ENCODE data around the gene PAQR9. TPM values are rescaled to one million over a fixed set of nuclear protein-coding genes. Genes with fewer than 3 reads are reported as not detected.

The PAQR9 gene
- total RNA-seq, 4 donors from 2014 or later: not detected

GRCh38 chr3:142930463-142930862 is 33.0 kb downstream of the PAQR9 start:
- TF ChIP-seq CTCF (IDR thresholded peaks at IDR 0.05; ENCODE audit: low read depth): no peak

DNA sequence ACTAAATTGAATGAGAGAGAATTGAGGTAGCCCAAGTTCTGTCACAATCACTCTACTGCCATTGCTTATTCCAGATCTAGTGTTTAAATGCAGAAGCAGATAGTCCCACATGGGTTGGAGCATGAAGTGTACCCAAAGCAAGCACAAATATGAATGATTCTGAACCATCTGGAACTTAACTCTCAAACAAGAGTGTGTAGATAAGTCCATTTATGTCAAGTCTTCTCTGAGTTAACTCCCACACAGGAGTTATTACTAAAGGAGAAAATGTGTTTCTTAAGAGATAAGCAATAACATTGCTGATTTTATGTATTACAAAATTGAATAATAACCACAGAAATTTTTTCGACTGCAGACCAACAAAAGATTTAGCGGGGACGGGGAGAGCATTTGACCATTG is 33.6 kb downstream of the PAQR9 start:
- TF ChIP-seq CTCF (IDR thresholded peaks at IDR 0.05; ENCODE audit: low read depth): no peak

DNA sequence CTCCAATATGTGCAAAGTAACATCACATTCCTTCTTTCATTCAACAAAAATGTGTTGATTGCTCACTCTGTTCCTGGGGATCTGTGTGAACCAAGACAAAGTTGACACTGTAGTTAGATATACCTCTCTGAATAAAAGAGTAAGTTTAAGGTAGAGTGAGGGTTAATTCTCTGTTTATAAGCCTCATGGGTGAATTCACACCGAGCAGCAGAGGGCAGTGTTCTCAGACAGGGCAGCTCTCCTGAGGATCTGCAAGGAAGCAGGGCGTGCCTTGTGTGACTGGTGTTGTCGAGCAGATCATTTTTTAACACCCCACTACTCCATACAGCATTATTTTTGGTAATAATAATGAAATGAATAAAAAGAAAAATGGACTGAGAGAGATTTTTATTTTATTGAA is 34.4 kb downstream of the PAQR9 start:
- no peak for TF ChIP-seq CTCF (IDR thresholded peaks at IDR 0.05; ENCODE audit: low read depth)

GRCh38 chr3:142926368-142926944 is 37.0 kb downstream of the PAQR9 start:
- TF ChIP-seq CTCF (IDR thresholded peaks at IDR 0.05; ENCODE audit: low read depth): no peak

DNA sequence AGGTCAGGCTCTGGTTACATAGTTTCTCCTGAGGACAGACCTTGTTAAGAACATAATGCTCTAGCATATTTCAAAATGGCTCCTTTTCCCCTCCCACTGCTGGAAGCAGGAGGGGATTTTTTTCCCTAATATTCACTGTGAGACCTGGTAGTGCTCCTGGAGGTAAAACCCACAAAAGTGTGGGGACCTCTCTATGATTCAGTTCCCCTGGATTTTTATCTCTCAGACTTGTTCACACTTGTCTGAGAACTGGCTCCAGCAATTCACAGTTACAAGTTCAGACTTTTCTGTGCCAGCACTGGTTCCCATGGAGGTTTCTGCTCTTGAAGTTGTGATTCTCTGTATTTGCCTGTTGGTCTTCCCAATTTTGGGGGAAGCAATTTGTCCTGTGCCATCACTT is 38.3 kb downstream of the PAQR9 start:
- no peak for TF ChIP-seq CTCF (IDR thresholded peaks at IDR 0.05; ENCODE audit: low read depth)

DNA sequence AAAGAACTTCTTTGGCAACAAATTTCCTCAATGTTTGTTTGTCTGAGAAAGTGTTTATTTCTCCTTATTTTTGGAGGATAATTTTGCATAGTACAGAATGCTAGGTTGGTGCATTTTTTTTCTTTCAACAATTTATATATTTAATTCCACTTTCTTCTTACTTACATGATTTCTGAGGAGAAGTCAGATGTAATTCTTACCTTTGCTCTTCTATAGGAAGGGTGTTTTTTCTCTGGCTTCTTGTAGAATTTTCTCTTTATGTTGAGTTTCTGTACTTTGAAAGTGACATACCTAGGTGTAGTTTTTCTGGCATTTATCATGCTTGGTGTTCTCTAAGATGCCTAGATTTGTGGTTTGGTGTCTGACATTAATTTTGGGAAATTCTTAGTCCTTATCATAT is 39.8 kb downstream of the PAQR9 start:
- no peak for TF ChIP-seq CTCF (IDR thresholded peaks at IDR 0.05; ENCODE audit: low read depth)

DNA sequence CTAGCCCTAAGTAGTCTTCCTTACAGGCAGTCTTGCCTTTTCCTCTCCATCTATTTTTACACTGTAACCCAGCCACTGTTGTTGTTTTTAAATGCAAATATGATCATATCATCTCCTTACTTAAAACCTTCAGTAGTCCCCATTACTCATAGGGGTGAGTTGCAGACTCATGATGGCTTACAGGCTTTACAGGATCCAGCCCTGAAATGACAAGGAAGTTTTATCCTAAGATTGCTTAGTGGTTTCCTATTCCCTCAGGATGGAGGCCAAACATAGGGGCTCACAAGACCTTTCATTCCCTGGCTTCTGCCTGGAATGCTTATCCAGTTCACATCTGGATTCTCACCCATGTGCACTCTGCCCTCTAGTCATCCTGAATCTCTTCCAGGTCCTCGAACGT is 46.9 kb downstream of the PAQR9 start:
- no peak for TF ChIP-seq CTCF (IDR thresholded peaks at IDR 0.05; ENCODE audit: low read depth)

All from subcutaneous adipose tissue (tissue), 4 donors.